Vagina (tissue), 2 donors: ENCODE results near the gene CYFIP1.

Experiments used
- POLR2A ChIP-seq, 2 donors: fragments of 450-650 bp; IDR thresholded peaks; one replicate each; pipeline ENCODE4 v1.6.1; 2017; ENCODE audit warnings: antibody characterized with exemption in 2 of 2, mild to moderate bottlenecking in 2 of 2, moderate library complexity in 2 of 2
- POLR2AphosphoS5 ChIP-seq, 2 donors: sonication (generic); formaldehyde crosslinking; IDR thresholded peaks; one replicate each; pipeline ENCODE4 v1.9.0; 2017; ENCODE audit warnings: antibody characterized with exemption in 2 of 2, mild to moderate bottlenecking in 2 of 2, low read depth in 1 of 2; ENCODE audit not compliant: insufficient read depth in 1 of 2
- TF ChIP-seq, protein P1 (sequence below), 3 experiments: fragments of 450-650 bp in 2 of 3; fragments of 200-600 bp in 1 of 3; sonication (generic) in 1 of 3; IDR thresholded peaks; one replicate each; pipeline ENCODE4 v1.5.1; 2017 to 2019; ENCODE audit warnings: antibody characterized with exemption in 3 of 3, mild to moderate bottlenecking in 2 of 3, moderate library complexity in 2 of 3

DNA sequence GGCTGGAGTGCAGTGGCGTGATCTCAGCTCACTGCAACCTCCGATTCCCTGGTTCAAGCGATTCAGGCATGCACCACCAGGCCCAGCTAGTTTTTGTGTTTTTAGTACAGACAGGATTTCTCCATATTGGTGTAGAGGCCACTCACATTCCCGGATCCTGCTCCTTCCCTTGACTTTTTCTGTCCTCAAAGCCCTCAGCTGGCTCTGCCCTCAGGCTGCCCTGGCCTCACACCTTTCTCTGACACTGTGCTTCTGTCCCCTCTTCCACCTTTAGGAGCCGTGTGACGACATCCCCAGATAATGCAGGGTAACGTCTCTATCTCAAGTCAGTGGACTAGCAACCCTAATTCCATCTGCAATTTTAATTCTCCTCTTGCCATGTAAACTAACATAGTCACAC is 8.6 kb upstream of the CYFIP1 start:
- TF ChIP-seq, protein P1, sequence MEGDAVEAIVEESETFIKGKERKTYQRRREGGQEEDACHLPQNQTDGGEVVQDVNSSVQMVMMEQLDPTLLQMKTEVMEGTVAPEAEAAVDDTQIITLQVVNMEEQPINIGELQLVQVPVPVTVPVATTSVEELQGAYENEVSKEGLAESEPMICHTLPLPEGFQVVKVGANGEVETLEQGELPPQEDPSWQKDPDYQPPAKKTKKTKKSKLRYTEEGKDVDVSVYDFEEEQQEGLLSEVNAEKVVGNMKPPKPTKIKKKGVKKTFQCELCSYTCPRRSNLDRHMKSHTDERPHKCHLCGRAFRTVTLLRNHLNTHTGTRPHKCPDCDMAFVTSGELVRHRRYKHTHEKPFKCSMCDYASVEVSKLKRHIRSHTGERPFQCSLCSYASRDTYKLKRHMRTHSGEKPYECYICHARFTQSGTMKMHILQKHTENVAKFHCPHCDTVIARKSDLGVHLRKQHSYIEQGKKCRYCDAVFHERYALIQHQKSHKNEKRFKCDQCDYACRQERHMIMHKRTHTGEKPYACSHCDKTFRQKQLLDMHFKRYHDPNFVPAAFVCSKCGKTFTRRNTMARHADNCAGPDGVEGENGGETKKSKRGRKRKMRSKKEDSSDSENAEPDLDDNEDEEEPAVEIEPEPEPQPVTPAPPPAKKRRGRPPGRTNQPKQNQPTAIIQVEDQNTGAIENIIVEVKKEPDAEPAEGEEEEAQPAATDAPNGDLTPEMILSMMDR (IDR thresholded peaks at IDR 0.05): no peak
- TF ChIP-seq POLR2AphosphoS5 (IDR thresholded peaks at IDR 0.05; ENCODE audit: insufficient read depth in 1 of 2, low read depth in 1 of 2) (no peak), POLR2A (IDR thresholded peaks at IDR 0.05) (no peak)
